ENCODE results near the gene RAB36.

DNA sequence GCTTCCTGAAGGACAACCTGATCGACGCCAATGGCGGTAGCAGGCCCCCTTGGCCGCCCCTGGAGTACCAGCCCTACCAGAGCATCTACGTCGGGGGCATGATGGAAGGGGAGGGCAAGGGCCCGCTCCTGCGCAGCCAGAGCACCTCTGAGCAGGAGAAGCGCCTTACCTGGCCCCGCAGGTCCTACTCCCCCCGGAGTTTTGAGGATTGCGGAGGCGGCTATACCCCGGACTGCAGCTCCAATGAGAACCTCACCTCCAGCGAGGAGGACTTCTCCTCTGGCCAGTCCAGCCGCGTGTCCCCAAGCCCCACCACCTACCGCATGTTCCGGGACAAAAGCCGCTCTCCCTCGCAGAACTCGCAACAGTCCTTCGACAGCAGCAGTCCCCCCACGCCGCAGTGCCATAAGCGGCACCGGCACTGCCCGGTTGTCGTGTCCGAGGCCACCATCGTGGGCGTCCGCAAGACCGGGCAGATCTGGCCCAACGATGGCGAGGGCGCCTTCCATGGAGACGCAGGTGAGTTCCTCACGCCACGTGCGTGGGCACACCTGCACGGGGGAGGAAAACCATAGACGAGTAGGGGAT lies 36.5 kb downstream of the RAB36 start:
- no peak for TF ChIP-seq MAFK (IDR thresholded peaks at IDR 0.05; ENCODE audit: partially characterized antibody)
- TF ChIP-seq RARB (CRISPR knock-in tag; IDR thresholded peaks at IDR 0.05), result no peak
- TF ChIP-seq NFE2L2 (conservative IDR thresholded peaks at IDR 0.05; ENCODE audit: low read length), result no peak
- no peak for TF ChIP-seq RCOR1 (IDR thresholded peaks at IDR 0.05; ENCODE audit: low read depth, low read length)
- TF ChIP-seq, protein P1, sequence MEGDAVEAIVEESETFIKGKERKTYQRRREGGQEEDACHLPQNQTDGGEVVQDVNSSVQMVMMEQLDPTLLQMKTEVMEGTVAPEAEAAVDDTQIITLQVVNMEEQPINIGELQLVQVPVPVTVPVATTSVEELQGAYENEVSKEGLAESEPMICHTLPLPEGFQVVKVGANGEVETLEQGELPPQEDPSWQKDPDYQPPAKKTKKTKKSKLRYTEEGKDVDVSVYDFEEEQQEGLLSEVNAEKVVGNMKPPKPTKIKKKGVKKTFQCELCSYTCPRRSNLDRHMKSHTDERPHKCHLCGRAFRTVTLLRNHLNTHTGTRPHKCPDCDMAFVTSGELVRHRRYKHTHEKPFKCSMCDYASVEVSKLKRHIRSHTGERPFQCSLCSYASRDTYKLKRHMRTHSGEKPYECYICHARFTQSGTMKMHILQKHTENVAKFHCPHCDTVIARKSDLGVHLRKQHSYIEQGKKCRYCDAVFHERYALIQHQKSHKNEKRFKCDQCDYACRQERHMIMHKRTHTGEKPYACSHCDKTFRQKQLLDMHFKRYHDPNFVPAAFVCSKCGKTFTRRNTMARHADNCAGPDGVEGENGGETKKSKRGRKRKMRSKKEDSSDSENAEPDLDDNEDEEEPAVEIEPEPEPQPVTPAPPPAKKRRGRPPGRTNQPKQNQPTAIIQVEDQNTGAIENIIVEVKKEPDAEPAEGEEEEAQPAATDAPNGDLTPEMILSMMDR (IDR thresholded peaks at IDR 0.05), result no peak
